Activated T-cell treated with anti-CD3 and anti-CD28 coated beads, Interleukin-2, amount 50 U/mL, for 1 hour (primary cell): ENCODE data around the gene ASB1.

Experiments
- DNase-seq: peaks from one replicate; pipeline ENCODE4 v3.0.0-alpha.2; 2020

The ASB1 gene

GRCh38 chr2:238446371-238446770 is 19.6 kb downstream of the ASB1 start:
- DNase-seq: no peak

- DNase-seq: no peak
These were observed 21.6 kb downstream of the ASB1 start for GRCh38 chr2:238448031-238448955.

GRCh38 chr2:238449241-238449640 is 22.5 kb downstream of the ASB1 start:
- DNase-seq: no peak

GRCh38 chr2:238449909-238450417 is 23.2 kb downstream of the ASB1 start:
- no peak for DNase-seq

GRCh38 chr2:238450440-238450861 is 23.7 kb downstream of the ASB1 start:
- DNase-seq: no peak

- DNase-seq: no peak
These were observed 27.1 kb downstream of the ASB1 start for GRCh38 chr2:238453842-238454241.

GRCh38 chr2:238456449-238456848 is 29.7 kb downstream of the ASB1 start:
- DNase-seq: no peak

- DNase-seq: no peak
These were observed 30.5 kb downstream of the ASB1 start for GRCh38 chr2:238456970-238457926.

- DNase-seq: no peak
These were observed 31.2 kb downstream of the ASB1 start for GRCh38 chr2:238457927-238458324.

GRCh38 chr2:238458651-238459050 is 31.9 kb downstream of the ASB1 start:
- DNase-seq: no peak

GRCh38 chr2:238459081-238459629 is 32.4 kb downstream of the ASB1 start:
- no peak for DNase-seq

GRCh38 chr2:238461051-238461450 is 34.3 kb downstream of the ASB1 start:
- no peak for DNase-seq

- DNase-seq: no peak
These were observed 34.8 kb downstream of the ASB1 start for GRCh38 chr2:238461491-238461890.

- no peak for DNase-seq
These were observed 35.2 kb downstream of the ASB1 start for GRCh38 chr2:238461916-238462315.

GRCh38 chr2:238462782-238463396 is 36.2 kb downstream of the ASB1 start:
- no peak for DNase-seq

GRCh38 chr2:238464389-238464788 is 37.7 kb downstream of the ASB1 start:
- no peak for DNase-seq

GRCh38 chr2:238465487-238466242 is 38.9 kb downstream of the ASB1 start:
- DNase-seq: no peak

- DNase-seq: no peak
These were observed 39.6 kb downstream of the ASB1 start for GRCh38 chr2:238466243-238466756.

GRCh38 chr2:238467062-238467461 is 40.3 kb downstream of the ASB1 start:
- no peak for DNase-seq

- DNase-seq: no peak
These were observed 41.1 kb downstream of the ASB1 start for GRCh38 chr2:238467792-238468191.

- no peak for DNase-seq
These were observed 42.4 kb downstream of the ASB1 start for GRCh38 chr2:238469155-238469554.

- no peak for DNase-seq
These were observed 46.3 kb downstream of the ASB1 start for GRCh38 chr2:238473014-238473413.
